HEK293 (cell line): Measurements from ENCODE around the gene VWCE.

Experiments used
- CTCF ChIA-PET: fragments of 350-600 bp; formaldehyde crosslinking; extraction: SDS; loops from one replicate; lab custom pipeline; 2021; ENCODE audit warnings: antibody characterized with exemption; lab: Yijun Ruan, JAX
- POLR2A ChIA-PET: fragments of 300-600 bp; formaldehyde crosslinking; extraction: SDS; loops from one replicate; lab custom pipeline; 2020; ENCODE audit warnings: antibody characterized with exemption, inconsistent platforms; lab: Yijun Ruan, JAX
- H3K27ac ChIP-seq: fragments of 200-500 bp; sonication (Bioruptor generic); 2 replicates; pipeline ENCODE4 v1.5.1; 2014; ENCODE audit warnings: low read depth, low read length, control low read depth, inconsistent platforms; ENCODE audit errors: extremely low read depth
- H3K36me3 ChIP-seq, 2 experiments: fragments of 200-500 bp in 1 of 2; sonication (Bioruptor generic) in 1 of 2; 1 replicate in 1 of 2; 2 replicates in 1 of 2; pipeline ENCODE4 v1.5.1; 2014 to 2017; ENCODE audit warnings: inconsistent platforms in 2 of 2, low read length in 2 of 2; ENCODE audit not compliant: control insufficient read depth in 2 of 2, insufficient read depth in 1 of 2
- H3K4me1 ChIP-seq: fragments of 200-500 bp; sonication (Bioruptor generic); 2 replicates; pipeline ENCODE4 v1.5.1; 2014; ENCODE audit warnings: mild to moderate bottlenecking, low read length, inconsistent platforms; ENCODE audit not compliant: control insufficient read depth, insufficient read depth
- H3K4me3 ChIP-seq: 2 replicates; pipeline ENCODE4 v1.5.1; 2011; ENCODE audit warnings: low read depth, mild to moderate bottlenecking, control low read depth, low read length, moderate library complexity
- H3K9me3 ChIP-seq: fragments of 200-500 bp; sonication (Bioruptor generic); 2 replicates; pipeline ENCODE4 v1.5.1; 2014; ENCODE audit warnings: low read depth, low read length, inconsistent platforms; ENCODE audit not compliant: control insufficient read depth, insufficient read depth
- GLI4 ChIP-seq: fragments of 450-650 bp; formaldehyde crosslinking; IDR thresholded peaks from 2 replicates; pipeline ENCODE4 v1.5.1; 2016; ENCODE audit warnings: missing biosample characterization, missing genetic modification characterization
- ZBTB17 ChIP-seq: fragments of 450-650 bp; formaldehyde crosslinking; IDR thresholded peaks from 2 replicates; pipeline ENCODE4 v1.5.1; 2016; ENCODE audit warnings: missing biosample characterization, missing genetic modification characterization
- ZNF175 ChIP-seq: fragments of 450-650 bp; formaldehyde crosslinking; IDR thresholded peaks from 2 replicates; pipeline ENCODE4 v1.5.1; 2016; ENCODE audit warnings: missing biosample characterization, missing genetic modification characterization
- ZNF677 ChIP-seq: fragments of 450-650 bp; IDR thresholded peaks from 2 replicates; pipeline ENCODE4 v1.5.0; 2018; ENCODE audit warnings: missing biosample characterization, mild to moderate bottlenecking, missing genetic modification characterization, moderate library complexity
- ZXDB ChIP-seq: fragments of 450-650 bp; formaldehyde crosslinking; IDR thresholded peaks from 2 replicates; pipeline ENCODE4 v1.5.1; 2016; ENCODE audit warnings: missing biosample characterization, missing genetic modification characterization
- TF ChIP-seq, protein P1 (sequence below): fragments of 450-650 bp; formaldehyde crosslinking; IDR thresholded peaks from 2 replicates; pipeline ENCODE4 v1.5.1; 2016; ENCODE audit warnings: missing biosample characterization, missing genetic modification characterization
- TF ChIP-seq, protein P2 (sequence below): fragments of 450-650 bp; formaldehyde crosslinking; IDR thresholded peaks from 2 replicates; pipeline ENCODE4 v1.5.1; 2017; ENCODE audit warnings: missing biosample characterization, missing genetic modification characterization
- TF ChIP-seq, protein P3 (sequence below): fragments of 450-650 bp; formaldehyde crosslinking; IDR thresholded peaks from 2 replicates; pipeline ENCODE4 v1.5.1; 2016; ENCODE audit warnings: missing biosample characterization, missing genetic modification characterization
- TF ChIP-seq, protein P4 (sequence below): IDR thresholded peaks from 2 replicates; pipeline ENCODE4 v1.6.1; 2011; ENCODE audit warnings: mild to moderate bottlenecking, low read depth, low read length, borderline replicate concordance
- TF ChIP-seq, protein P5 (sequence below): sonication (generic); formaldehyde crosslinking; IDR thresholded peaks from 2 replicates; pipeline ENCODE4 v1.8.1; 2022; ENCODE audit warnings: mild to moderate bottlenecking, moderate library complexity, missing genetic modification reagents
- TF ChIP-seq, protein P6 (sequence below): fragments of 450-650 bp; formaldehyde crosslinking; IDR thresholded peaks from 2 replicates; pipeline ENCODE4 v1.5.1; 2016; ENCODE audit warnings: missing biosample characterization, missing genetic modification characterization
- TF ChIP-seq, protein P7 (sequence below): fragments of 450-650 bp; formaldehyde crosslinking; IDR thresholded peaks from 2 replicates; pipeline ENCODE4 v1.5.1; 2016; ENCODE audit warnings: missing biosample characterization, missing genetic modification characterization
- TF ChIP-seq, protein P8 (sequence below): fragments of 450-650 bp; formaldehyde crosslinking; IDR thresholded peaks from 2 replicates; pipeline ENCODE4; 2016; ENCODE audit warnings: missing biosample characterization, missing genetic modification characterization

The VWCE gene

DNA sequence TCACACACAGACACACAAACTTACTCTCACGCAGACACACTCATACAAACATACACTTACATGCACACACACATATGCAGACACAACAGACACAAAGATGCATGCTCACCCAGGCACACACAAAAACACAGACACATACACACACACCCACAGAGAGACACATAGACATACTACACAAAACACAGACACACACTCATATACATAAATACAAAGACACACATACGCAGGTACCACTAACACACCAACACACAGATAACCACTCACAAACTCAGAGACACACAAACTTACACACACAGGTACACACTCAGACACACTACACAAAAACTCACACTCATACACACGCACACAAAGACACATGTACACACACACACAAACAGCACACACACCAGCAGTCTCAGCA is 22.4 kb downstream of the VWCE start:
- Histone ChIP-seq H3K36me3 (peaks cover 0 to 19% of the 10 kb centered on the region in 2 experiments; a peak in 1 of 3 replicates), H3K4me3 (no peak overlapping the region), H3K27ac (no peak overlapping the region), H3K4me1 (no peaks in the 10 kb centered on the region), H3K9me3 (no peaks in the 10 kb centered on the region)
- TF ChIP-seq, protein P1, sequence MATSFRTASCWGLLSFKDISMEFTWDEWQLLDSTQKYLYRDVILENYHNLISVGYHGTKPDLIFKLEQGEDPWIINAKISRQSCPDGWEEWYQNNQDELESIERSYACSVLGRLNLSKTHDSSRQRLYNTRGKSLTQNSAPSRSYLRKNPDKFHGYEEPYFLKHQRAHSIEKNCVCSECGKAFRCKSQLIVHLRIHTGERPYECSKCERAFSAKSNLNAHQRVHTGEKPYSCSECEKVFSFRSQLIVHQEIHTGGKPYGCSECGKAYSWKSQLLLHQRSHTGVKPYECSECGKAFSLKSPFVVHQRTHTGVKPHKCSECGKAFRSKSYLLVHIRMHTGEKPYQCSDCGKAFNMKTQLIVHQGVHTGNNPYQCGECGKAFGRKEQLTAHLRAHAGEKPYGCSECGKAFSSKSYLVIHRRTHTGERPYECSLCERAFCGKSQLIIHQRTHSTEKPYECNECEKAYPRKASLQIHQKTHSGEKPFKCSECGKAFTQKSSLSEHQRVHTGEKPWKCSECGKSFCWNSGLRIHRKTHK (tag by site-specific recombination): no peak
- TF ChIP-seq, protein P2, sequence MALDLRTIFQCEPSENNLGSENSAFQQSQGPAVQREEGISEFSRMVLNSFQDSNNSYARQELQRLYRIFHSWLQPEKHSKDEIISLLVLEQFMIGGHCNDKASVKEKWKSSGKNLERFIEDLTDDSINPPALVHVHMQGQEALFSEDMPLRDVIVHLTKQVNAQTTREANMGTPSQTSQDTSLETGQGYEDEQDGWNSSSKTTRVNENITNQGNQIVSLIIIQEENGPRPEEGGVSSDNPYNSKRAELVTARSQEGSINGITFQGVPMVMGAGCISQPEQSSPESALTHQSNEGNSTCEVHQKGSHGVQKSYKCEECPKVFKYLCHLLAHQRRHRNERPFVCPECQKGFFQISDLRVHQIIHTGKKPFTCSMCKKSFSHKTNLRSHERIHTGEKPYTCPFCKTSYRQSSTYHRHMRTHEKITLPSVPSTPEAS (tag by site-specific recombination): peak; percentile 59; the same call in 1 of the 2 replicates
- ChIA-PET POLR2A (interaction anchor here (0.6 kb wide), 1 partner anchor 93 kb away, joined by 3 read pairs; no protein-coding TSS in a partner anchor), CTCF (no interaction called here)

DNA sequence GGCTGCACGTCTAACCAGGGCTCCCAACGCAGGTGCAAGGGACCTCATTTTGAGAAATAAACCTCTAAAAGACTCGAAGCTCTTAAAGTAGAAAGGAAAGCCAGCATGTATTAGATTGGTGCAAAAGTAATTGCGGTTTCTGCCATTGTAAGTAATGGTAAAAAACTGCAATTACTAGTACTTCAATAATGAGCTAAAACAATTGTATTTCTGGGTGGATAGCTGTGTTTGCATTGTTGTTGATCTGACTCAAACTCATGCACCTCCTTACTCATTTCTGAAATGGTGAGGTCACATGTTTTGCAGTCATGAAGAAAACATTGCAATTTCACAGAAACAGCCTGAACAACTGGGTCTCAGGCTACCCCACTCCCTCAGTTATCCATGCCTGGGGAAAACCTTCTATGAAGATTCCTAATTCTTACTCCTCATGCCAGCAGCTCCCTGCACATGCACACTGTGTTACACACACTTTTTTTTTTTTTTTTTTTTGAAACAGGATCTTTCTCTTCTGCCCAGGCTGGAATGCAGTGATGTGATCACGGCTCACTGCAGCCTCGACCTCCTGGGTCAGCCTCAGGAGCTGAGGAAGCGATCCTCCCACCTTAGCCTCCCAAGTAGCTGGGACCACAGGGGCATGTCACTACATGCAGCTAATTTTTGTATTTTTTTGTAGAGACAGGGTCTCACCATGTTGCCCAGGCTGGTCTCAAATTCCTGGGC is 24.6 kb downstream of the VWCE start:
- H3K4me1 ChIP-seq: no peaks in the 10 kb centered on the region
- POLR2A ChIA-PET: interaction anchor here (0.7 kb wide), 1 partner anchor 61 kb away, joined by 4 read pairs; no protein-coding TSS in a partner anchor
- no peak overlapping the region for H3K27ac ChIP-seq
- peaks cover 0 to 16% of the 10 kb centered on the region in 2 experiments; a peak in 1 of 3 replicates for H3K36me3 ChIP-seq
- CTCF ChIA-PET: interaction anchor here (0.8 to 3.6 kb wide), 2 partner anchors 16 to 443 kb away, joined by 3 to 13 read pairs; no protein-coding TSS in a partner anchor
- no peak overlapping the region for H3K4me3 ChIP-seq
- no peaks in the 10 kb centered on the region for H3K9me3 ChIP-seq
- TF ChIP-seq, protein P3, sequence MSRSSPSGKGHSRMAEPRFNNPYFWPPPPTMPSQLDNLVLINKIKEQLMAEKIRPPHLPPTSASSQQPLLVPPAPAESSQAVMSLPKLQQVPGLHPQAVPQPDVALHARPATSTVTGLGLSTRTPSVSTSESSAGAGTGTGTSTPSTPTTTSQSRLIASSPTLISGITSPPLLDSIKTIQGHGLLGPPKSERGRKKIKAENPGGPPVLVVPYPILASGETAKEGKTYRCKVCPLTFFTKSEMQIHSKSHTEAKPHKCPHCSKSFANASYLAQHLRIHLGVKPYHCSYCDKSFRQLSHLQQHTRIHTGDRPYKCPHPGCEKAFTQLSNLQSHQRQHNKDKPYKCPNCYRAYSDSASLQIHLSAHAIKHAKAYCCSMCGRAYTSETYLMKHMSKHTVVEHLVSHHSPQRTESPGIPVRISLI (tag by site-specific recombination): peak; percentile 64; the same call in 1 of the 2 replicates
- TF ChIP-seq, protein P4, sequence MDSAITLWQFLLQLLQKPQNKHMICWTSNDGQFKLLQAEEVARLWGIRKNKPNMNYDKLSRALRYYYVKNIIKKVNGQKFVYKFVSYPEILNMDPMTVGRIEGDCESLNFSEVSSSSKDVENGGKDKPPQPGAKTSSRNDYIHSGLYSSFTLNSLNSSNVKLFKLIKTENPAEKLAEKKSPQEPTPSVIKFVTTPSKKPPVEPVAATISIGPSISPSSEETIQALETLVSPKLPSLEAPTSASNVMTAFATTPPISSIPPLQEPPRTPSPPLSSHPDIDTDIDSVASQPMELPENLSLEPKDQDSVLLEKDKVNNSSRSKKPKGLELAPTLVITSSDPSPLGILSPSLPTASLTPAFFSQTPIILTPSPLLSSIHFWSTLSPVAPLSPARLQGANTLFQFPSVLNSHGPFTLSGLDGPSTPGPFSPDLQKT: no peak

DNA sequence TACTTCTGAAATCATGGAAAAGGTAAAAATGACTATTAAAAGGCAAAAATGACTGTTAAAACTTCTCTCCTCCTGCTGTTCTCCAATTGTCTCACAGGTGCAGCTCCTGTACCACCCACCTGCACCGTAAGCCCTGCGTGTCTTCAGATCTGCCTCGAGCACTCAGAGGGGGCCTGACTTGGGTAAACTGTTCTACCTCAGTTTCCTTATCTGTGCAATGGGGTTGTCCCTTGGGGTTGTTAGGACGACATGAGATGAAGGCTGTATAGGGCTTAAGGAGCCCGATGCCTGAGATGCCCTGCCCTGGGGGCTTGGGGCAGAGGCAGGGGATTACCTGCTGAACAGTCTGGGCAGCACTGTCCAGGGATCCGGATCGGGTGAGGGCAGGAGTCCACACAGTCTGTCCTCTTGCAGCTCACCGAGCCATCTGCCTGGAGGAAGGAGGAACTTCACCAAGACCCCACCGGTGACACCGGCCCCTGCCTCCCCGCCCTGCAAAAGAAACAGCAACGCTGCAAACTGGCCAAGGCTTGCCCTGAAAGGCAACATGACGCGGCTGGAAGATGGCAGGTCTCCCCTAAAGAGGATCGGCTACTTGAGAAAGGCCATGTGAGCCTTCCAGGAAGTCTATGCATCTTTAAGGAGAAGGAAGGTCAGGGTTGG is 26.4 kb downstream of the VWCE start:
- ChIA-PET CTCF (interaction anchor here (0.6 to 3.6 kb wide), 2 partner anchors 10 to 14 kb away, joined by 3 to 13 read pairs; no protein-coding TSS in a partner anchor), POLR2A (interaction anchor here (1.1 kb wide), 1 partner anchor 93 kb away, joined by 3 read pairs; the partner anchor contains the start of gene CYB561A3)
- no peaks in the 10 kb centered on the region for H3K4me1 ChIP-seq
- no peak overlapping the region for H3K4me3 ChIP-seq
- peaks cover 0 to 10% of the 10 kb centered on the region in 2 experiments; a peak in 1 of 3 replicates for H3K36me3 ChIP-seq
- H3K27ac ChIP-seq: no peak overlapping the region
- no peaks in the 10 kb centered on the region for H3K9me3 ChIP-seq
- TF ChIP-seq ZXDB (no peak), ZNF677 (tag by site-specific recombination) (no peak), ZNF175 (no peak), GLI4 (no peak), ZBTB17 (tag by site-specific recombination) (no peak)
- TF ChIP-seq, protein P5, sequence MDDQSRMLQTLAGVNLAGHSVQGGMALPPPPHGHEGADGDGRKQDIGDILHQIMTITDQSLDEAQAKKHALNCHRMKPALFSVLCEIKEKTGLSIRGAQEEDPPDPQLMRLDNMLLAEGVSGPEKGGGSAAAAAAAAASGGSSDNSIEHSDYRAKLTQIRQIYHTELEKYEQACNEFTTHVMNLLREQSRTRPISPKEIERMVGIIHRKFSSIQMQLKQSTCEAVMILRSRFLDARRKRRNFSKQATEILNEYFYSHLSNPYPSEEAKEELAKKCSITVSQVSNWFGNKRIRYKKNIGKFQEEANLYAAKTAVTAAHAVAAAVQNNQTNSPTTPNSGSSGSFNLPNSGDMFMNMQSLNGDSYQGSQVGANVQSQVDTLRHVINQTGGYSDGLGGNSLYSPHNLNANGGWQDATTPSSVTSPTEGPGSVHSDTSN: no peak
- TF ChIP-seq, protein P6, sequence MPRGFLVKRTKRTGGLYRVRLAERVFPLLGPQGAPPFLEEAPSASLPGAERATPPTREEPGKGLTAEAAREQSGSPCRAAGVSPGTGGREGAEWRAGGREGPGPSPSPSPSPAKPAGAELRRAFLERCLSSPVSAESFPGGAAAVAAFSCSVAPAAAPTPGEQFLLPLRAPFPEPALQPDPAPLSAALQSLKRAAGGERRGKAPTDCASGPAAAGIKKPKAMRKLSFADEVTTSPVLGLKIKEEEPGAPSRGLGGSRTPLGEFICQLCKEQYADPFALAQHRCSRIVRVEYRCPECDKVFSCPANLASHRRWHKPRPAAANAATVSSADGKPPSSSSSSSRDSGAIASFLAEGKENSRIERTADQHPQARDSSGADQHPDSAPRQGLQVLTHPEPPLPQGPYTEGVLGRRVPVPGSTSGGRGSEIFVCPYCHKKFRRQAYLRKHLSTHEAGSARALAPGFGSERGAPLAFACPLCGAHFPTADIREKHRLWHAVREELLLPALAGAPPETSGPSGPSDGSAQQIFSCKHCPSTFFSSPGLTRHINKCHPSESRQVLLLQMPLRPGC (tag by site-specific recombination): no peak
- TF ChIP-seq, protein P7, sequence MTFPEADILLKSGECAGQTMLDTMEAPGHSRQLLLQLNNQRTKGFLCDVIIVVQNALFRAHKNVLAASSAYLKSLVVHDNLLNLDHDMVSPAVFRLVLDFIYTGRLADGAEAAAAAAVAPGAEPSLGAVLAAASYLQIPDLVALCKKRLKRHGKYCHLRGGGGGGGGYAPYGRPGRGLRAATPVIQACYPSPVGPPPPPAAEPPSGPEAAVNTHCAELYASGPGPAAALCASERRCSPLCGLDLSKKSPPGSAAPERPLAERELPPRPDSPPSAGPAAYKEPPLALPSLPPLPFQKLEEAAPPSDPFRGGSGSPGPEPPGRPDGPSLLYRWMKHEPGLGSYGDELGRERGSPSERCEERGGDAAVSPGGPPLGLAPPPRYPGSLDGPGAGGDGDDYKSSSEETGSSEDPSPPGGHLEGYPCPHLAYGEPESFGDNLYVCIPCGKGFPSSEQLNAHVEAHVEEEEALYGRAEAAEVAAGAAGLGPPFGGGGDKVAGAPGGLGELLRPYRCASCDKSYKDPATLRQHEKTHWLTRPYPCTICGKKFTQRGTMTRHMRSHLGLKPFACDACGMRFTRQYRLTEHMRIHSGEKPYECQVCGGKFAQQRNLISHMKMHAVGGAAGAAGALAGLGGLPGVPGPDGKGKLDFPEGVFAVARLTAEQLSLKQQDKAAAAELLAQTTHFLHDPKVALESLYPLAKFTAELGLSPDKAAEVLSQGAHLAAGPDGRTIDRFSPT (tag by site-specific recombination): no peak
- TF ChIP-seq, protein P8, sequence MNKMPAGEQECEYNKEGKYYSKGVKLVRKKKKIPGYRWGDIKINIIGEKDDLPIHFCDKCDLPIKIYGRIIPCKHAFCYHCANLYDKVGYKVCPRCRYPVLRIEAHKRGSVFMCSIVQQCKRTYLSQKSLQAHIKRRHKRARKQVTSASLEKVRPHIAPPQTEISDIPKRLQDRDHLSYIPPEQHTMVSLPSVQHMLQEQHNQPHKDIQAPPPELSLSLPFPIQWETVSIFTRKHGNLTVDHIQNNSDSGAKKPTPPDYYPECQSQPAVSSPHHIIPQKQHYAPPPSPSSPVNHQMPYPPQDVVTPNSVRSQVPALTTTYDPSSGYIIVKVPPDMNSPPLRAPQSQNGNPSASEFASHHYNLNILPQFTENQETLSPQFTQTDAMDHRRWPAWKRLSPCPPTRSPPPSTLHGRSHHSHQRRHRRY: no peak
